BE2C (cell line): Measurements from ENCODE around the gene PIM1.

Experiments
- DNase-seq: peaks from one replicate; pipeline ENCODE4 v3.0.0-alpha.2; 2020
- H3K27me3 ChIP-seq: fragments of 250-450 bp; sonication (Bioruptor Pico); 2 replicates; pipeline ENCODE4 v1.5.1; 2020; ENCODE audit warnings: mild to moderate bottlenecking
- H3K36me3 ChIP-seq: fragments of 250-450 bp; sonication (Bioruptor Pico); 2 replicates; pipeline ENCODE4 v1.5.1; 2020; ENCODE audit warnings: mild to moderate bottlenecking
- H3K4me1 ChIP-seq: fragments of 250-450 bp; sonication (Bioruptor Pico); 2 replicates; pipeline ENCODE4 v1.5.1; 2020
- H3K4me3 ChIP-seq: 2 replicates; pipeline ENCODE4 v1.5.1; 2011; ENCODE audit warnings: low read depth, low read length
- H3K9me3 ChIP-seq: fragments of 250-450 bp; sonication (Bioruptor Pico); 2 replicates; pipeline ENCODE4 v1.5.1; 2020
- TF ChIP-seq, protein P1 (sequence below): IDR thresholded peaks from 2 replicates; pipeline ENCODE4 v1.5.1; 2012; ENCODE audit warnings: mild to moderate bottlenecking, low read depth, low read length

The PIM1 gene

DNA sequence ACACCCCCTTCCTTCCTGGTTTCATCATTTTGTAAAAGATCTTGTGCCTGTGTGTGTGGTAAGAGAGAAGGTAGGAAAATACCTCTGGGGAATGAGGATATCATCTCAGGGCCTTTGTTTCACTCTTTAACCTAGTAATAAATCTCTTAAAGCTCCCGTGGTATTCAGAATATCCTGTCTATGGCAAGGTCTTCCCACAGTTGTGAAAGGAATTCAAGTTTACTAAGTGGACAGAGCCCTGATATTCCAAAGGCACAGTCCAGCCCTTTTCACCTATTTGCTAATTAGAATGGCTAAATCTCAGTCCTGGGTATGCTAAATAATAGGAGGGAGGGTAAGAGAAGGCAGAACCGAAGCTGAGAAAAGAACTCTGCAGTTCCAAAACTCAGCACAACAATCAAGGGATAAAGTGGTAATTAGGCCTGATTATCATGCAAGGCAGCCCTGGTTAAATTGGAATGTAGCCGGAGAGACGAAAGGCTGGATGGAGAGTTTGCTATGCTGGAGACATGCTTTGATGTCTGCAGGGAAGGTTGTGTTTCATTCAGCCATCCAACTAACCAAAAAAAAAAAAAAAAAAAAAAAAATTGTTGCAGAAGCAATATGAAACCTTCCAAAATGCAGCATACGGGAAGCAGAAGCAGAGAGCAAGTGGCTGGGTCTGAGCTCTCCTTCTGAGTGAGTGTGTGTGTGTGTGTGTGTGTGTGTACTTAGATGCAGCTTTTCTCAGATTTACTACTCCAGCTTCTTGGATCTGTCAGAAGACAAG is 28.5 kb upstream of the PIM1 start:
- no peaks in the 10 kb centered on the region for H3K27me3 ChIP-seq
- no peaks in the 10 kb centered on the region for H3K9me3 ChIP-seq
- DNase-seq = no peak
- H3K4me3 ChIP-seq = no peak overlapping the region
- H3K4me1 ChIP-seq = peaks cover 43% of the 10 kb centered on the region
- H3K36me3 ChIP-seq = no peaks in the 10 kb centered on the region
- TF ChIP-seq, protein P1, sequence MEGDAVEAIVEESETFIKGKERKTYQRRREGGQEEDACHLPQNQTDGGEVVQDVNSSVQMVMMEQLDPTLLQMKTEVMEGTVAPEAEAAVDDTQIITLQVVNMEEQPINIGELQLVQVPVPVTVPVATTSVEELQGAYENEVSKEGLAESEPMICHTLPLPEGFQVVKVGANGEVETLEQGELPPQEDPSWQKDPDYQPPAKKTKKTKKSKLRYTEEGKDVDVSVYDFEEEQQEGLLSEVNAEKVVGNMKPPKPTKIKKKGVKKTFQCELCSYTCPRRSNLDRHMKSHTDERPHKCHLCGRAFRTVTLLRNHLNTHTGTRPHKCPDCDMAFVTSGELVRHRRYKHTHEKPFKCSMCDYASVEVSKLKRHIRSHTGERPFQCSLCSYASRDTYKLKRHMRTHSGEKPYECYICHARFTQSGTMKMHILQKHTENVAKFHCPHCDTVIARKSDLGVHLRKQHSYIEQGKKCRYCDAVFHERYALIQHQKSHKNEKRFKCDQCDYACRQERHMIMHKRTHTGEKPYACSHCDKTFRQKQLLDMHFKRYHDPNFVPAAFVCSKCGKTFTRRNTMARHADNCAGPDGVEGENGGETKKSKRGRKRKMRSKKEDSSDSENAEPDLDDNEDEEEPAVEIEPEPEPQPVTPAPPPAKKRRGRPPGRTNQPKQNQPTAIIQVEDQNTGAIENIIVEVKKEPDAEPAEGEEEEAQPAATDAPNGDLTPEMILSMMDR = no peak

DNA sequence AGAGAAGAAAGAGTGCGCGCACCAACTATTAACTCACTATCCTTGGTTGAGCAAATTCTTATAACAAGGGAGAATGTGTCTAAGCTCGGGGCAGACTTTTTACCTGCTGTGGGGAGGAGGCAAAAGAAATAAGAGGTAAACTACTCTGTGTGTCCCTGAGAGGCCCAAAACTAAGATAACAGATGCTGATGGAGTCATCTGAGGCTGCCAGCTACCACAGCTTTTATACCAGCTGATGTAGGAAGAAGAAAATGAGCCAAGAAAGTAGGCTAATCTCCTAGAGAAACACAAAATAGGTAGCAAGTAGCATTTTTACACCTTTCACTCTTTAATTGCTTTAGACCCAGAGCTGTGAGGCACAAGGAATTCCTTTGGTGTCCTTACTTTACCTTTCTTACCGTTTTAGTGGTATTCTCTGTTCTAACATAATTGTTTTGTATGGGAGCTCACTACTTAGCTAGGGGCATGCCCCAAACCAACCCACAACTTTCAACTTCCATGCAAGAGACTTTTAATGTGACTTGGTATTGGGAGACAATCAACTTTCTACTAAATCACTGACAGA is 27.8 kb upstream of the PIM1 start:
- Histone ChIP-seq H3K4me1 (peaks cover 38% of the 10 kb centered on the region), H3K36me3 (no peaks in the 10 kb centered on the region), H3K27me3 (no peaks in the 10 kb centered on the region), H3K9me3 (no peaks in the 10 kb centered on the region), H3K4me3 (no peak overlapping the region)
- DNase-seq = no peak
- TF ChIP-seq, protein P1 = no peak

DNA sequence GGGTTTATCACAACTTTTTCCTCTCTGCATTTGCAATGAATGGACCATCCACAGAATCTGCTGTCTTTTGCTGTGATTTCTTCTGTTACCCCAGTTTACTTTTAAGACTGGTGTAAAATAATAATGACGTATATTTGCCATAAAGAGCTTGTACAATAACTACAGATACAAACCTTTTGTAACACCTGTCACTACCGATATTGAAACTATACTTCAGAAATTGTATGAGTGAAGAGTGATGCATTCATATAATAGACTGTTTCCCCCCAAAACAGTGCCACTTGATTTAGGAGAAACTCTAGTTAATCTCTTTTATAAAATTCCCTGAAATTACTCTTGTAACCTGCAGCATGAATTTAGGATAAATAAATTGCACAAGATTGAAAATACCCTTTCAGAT is 26.4 kb upstream of the PIM1 start:
- Histone ChIP-seq H3K4me3 (no peak overlapping the region), H3K27me3 (no peaks in the 10 kb centered on the region), H3K4me1 (peaks cover 28% of the 10 kb centered on the region), H3K9me3 (no peaks in the 10 kb centered on the region), H3K36me3 (no peaks in the 10 kb centered on the region)
- no peak for DNase-seq
- TF ChIP-seq, protein P1 = no peak

DNA sequence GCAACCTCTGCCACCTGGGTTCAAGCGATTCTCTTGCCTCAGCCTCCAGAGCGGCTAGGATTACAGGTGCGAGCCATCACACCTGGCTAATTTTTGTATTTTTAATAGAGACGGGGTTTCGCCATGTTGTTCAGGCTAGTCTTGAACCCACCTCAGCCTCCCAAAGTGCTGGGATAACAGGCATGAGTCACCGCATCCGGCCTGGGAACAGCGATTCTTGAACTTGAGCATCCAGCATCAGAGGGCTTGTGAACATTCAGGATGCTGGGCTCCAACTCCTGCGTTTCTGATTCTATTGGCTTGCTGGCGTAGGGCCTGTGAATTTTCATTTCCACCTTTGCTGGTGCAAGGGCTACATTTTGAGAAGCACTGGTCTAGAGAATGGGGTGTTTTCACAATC is 24.5 kb upstream of the PIM1 start:
- H3K4me1 ChIP-seq = peaks cover 18% of the 10 kb centered on the region
- no peaks in the 10 kb centered on the region for H3K27me3 ChIP-seq
- H3K4me3 ChIP-seq = no peak overlapping the region
- no peak for DNase-seq
- H3K9me3 ChIP-seq = no peaks in the 10 kb centered on the region
- TF ChIP-seq, protein P1 = no peak
- no peaks in the 10 kb centered on the region for H3K36me3 ChIP-seq

DNA sequence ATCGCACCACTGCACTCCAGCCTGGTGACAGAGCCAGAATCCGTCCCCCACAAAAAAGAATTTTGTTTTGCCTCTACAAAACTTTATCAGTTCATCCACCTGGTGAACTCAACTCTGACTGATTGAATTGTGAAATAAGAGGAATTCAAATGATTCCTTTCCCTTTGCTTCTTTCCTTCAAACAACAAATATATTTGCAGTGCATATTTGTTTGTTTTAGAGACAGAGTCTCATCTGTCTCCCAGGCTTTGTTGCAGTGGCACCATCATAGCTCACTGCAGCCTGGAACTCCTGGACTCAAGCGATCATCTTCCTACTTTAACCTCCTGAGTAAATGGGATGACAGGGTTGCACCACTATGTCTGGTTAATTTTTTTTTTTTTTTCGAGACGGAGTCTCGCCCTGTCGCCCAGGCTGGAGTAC is 23.2 kb upstream of the PIM1 start:
- Histone ChIP-seq H3K4me3 (no peak overlapping the region), H3K27me3 (no peaks in the 10 kb centered on the region), H3K9me3 (no peaks in the 10 kb centered on the region), H3K4me1 (peaks cover 15% of the 10 kb centered on the region), H3K36me3 (no peaks in the 10 kb centered on the region)
- DNase-seq = no peak
- TF ChIP-seq, protein P1 = no peak

DNA sequence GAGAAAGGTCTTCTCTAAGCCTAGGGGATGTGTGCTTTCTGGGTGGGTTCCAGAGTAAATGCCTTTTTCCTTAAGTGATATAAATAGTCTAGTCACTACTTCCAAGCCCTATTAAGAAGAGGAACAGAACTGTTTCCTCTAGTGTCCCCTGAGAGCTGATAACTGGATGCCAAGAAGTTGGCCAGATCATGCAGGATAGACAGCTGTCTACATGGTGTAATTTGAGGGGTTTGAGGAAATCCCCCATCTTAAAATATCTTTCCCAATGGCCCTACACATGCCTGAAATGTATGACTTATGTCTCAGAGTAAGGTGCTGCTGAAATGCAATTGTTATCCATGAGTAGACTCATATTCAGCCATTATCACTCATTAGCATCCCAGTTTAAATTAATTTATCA is 20.2 kb upstream of the PIM1 start:
- Histone ChIP-seq H3K36me3 (no peaks in the 10 kb centered on the region), H3K4me1 (peaks cover 3% of the 10 kb centered on the region), H3K4me3 (no peak overlapping the region), H3K27me3 (no peaks in the 10 kb centered on the region), H3K9me3 (no peaks in the 10 kb centered on the region)
- TF ChIP-seq, protein P1 = no peak
- no peak for DNase-seq
